Skin of body (tissue), 2 donors: ENCODE results near the gene IGSF8. TPM values are rescaled to one million over a fixed set of nuclear protein-coding genes. Genes with fewer than 3 reads are reported as not detected.
"Not testable (repeated sequence)": the region's sequence is repeated elsewhere in the genome, so short reads cannot be mapped to it uniquely, and the experiment has no call there.

ENCODE experiments used
- DNase-seq: peaks from one replicate; lab custom pipeline; 2025; lab: John Stamatoyannopoulos, UW
- total RNA-seq: library from RNA; depleted of rRNA; stranded (reverse); fragments of >200 nt; gene quantifications from one replicate; pipeline ENCODE4 v1.2.3, GENCODE V29; 2014

The IGSF8 gene
- total RNA-seq, 1 donor from 2014 or later: 11.9 TPM

GRCh38 chr1:160127381-160127780 lies 29.0 kb upstream of the IGSF8 start:
- DNase-seq: no peak

- not testable (repeated sequence) for DNase-seq
Observed at GRCh38 chr1:160126342-160126741, 27.9 kb upstream of the IGSF8 start.

- DNase-seq: no peak
Observed at GRCh38 chr1:160125746-160126145, 27.3 kb upstream of the IGSF8 start.

- DNase-seq: no peak
Observed at GRCh38 chr1:160124705-160125478, 26.5 kb upstream of the IGSF8 start.

- DNase-seq: no peak
Observed at GRCh38 chr1:160123726-160124125, 25.3 kb upstream of the IGSF8 start.

- no peak for DNase-seq
Observed at GRCh38 chr1:160122978-160123495, 24.6 kb upstream of the IGSF8 start.

GRCh38 chr1:160121388-160121787 lies 23.0 kb upstream of the IGSF8 start:
- DNase-seq: no peak

- no peak for DNase-seq
Observed at GRCh38 chr1:160120797-160121196, 22.4 kb upstream of the IGSF8 start.

GRCh38 chr1:160118928-160119327 lies 20.5 kb upstream of the IGSF8 start:
- no peak for DNase-seq

- no peak for DNase-seq
Observed at GRCh38 chr1:160117709-160118183, 19.3 kb upstream of the IGSF8 start.

GRCh38 chr1:160117300-160117699 lies 18.9 kb upstream of the IGSF8 start:
- DNase-seq: no peak

- no peak for DNase-seq
Observed at GRCh38 chr1:160116283-160117147, 18.1 kb upstream of the IGSF8 start.

- no peak for DNase-seq
Observed at GRCh38 chr1:160115545-160116282, 17.3 kb upstream of the IGSF8 start, which contains the start of gene ATP1A2. Gene ATP1A2, plus strand, starts transcription at chr1:160115759. Its CDS starts 103 bp downstream, at chr1:160115862.

GRCh38 chr1:160114085-160114484 lies 15.7 kb upstream of the IGSF8 start:
- no peak for DNase-seq

- no peak for DNase-seq
Observed at GRCh38 chr1:160113407-160113806, 15.0 kb upstream of the IGSF8 start.

- DNase-seq: peak; percentile 48
Observed at GRCh38 chr1:160112357-160112756, 13.9 kb upstream of the IGSF8 start.

- not testable (repeated sequence) for DNase-seq
Observed at GRCh38 chr1:160111462-160111861, 13.0 kb upstream of the IGSF8 start.

GRCh38 chr1:160109686-160110085 lies 11.3 kb upstream of the IGSF8 start:
- no peak for DNase-seq

GRCh38 chr1:160108888-160109662 lies 10.7 kb upstream of the IGSF8 start:
- DNase-seq: peak; percentile 50

GRCh38 chr1:160107512-160107911 lies 9.1 kb upstream of the IGSF8 start:
- no peak for DNase-seq

GRCh38 chr1:160105155-160105554 lies 6.7 kb upstream of the IGSF8 start:
- DNase-seq: no peak
